Heart right ventricle (tissue), 16 donors: Measurements from ENCODE around the gene ZIC1. TPM values are rescaled to one million over a fixed set of nuclear protein-coding genes. Genes with fewer than 3 reads are reported as not detected.

Source experiments
- ATAC-seq, 8 donors: fragments of 200-7000 bp; cut with Tn5 transposase; one replicate each; pipeline ENCODE4 v1.9.1; 2020; ENCODE audit warnings: mild to moderate bottlenecking in 8 of 8, moderate library complexity in 8 of 8, moderate number of reproducible peaks in 1 of 8
- DNase-seq, 2 donors: peaks; one replicate each; pipeline ENCODE4 v3.0.0-alpha.2; 2020
- H3K27ac ChIP-seq, 10 donors: fragments of 200-600 bp; sonication (generic) in 2 of 10; one replicate each; pipeline versions ENCODE4 v1.5.0 to v1.8.0; 2020 to 2022; ENCODE audit warnings: mild to moderate bottlenecking in 3 of 10
- H3K27me3 ChIP-seq, 7 donors: fragments of 200-600 bp; one replicate each; pipeline ENCODE4 v1.8.0; 2021 to 2022; ENCODE audit warnings: mild to moderate bottlenecking in 2 of 7
- H3K36me3 ChIP-seq, 9 donors: fragments of 200-600 bp; sonication (generic) in 1 of 9; one replicate each; pipeline versions ENCODE4 v1.5.0 to v1.8.0; 2020 to 2022; ENCODE audit warnings: mild to moderate bottlenecking in 2 of 9
- H3K4me1 ChIP-seq, 9 donors: fragments of 200-600 bp; sonication (generic) in 1 of 9; one replicate each; pipeline versions ENCODE4 v1.5.0 to v1.8.0; 2020 to 2022; ENCODE audit warnings: mild to moderate bottlenecking in 4 of 9
- H3K4me3 ChIP-seq, 10 donors: fragments of 200-600 bp; sonication (generic) in 2 of 10; one replicate each; pipeline versions ENCODE4 v1.5.0 to v1.8.0; 2020 to 2022; ENCODE audit warnings: mild to moderate bottlenecking in 7 of 10, moderate library complexity in 2 of 10
- H3K9me3 ChIP-seq, 11 donors: fragments of 200-600 bp in 10 of 11; sonication (generic) in 2 of 11; one replicate each; pipeline versions ENCODE4 v1.5.0 to v1.8.0; 2013 to 2022; ENCODE audit warnings: mild to moderate bottlenecking in 2 of 11, control low read depth in 1 of 11, moderate library complexity in 1 of 11
- CTCF ChIP-seq, 9 donors: fragments of 200-600 bp; sonication (generic) in 2 of 9; IDR thresholded peaks; one replicate each; pipeline versions ENCODE4 v1.5.0 to v1.8.0; 2021 to 2022; ENCODE audit warnings: antibody characterized with exemption in 9 of 9, mild to moderate bottlenecking in 5 of 9, moderate library complexity in 1 of 9
- WGBS, 2 donors: extraction: QIAGEN DNeasy Blood & Tissue Kit; methylation state at CpG; one replicate each; pipeline ENCODE4 v1.1.7; 2013; ENCODE audit warnings: inconsistent platforms in 1 of 2; 5-methylcytosine and 5-hydroxymethylcytosine counted together
- intact Hi-C, 10 donors: fragments of 100-400 bp; cut with DNase I; formaldehyde crosslinking; loops; one replicate each; pipeline versions ENCODE4 v1.11.1 to v1.14.2; 2022
- polyA plus RNA-seq, 2 donors: library from polyadenylated mRNA; stranded (reverse); fragments of 200-250 nt; gene quantifications; one replicate each; pipeline ENCODE4 v1.2.3, GENCODE V29; 2013
- total RNA-seq, 10 donors: library from RNA; stranded (reverse); fragmentation: NEBNext Ultra II Directional in 3 of 10; extraction: Animal tissue kit (Norgen Biotek cat#: 25700) in 3 of 10; gene quantifications; one replicate each; pipeline versions ENCODE4 v1.2.1 to v1.2.4, GENCODE V29; 2021 to 2023
- donor health status: Arrhythmogenic right ventricular cardiomyopathy.
- donor health status: ischemic (EF 13 %, LVEDD 7.1; RV severe dilation, severe dysfunction).
- donor health status: healthy with polysubstance abuse.
- donor health status: DM: no; HTN: yes; CAD: no.
- donor health status: DM: no; HTN: no; CAD: no.
- donor health status: ischemic (EF 25% LVEDD 6.9; RV normal size, moderate dysfunction).
- donor health status: ischemic (EF 25% LVEDD 5.7; RV mildly dilated, moderate dysfunction).
- donor health status: healthy.
- donor health status: DM: yes; HTN: yes; CAD: no.
- donor health status: Ischemic cardiomyopathy.
- donor health status: ischemic (EF 35%, LVEDD 5.7; RV mildly dilated, moderate dysfunction).
- donor health status: nonischemic (EF 11% LVEDD 7.7; RV severe dilation, severe dysfunction).
- donor health status: DM: yes; HTN: yes; CAD: no.
- donor health status: PGD.
- donor health status: ischemic (EF 29% LVEDD 5.4; RV normal size, mild dysfunction).
- donor health status: nonischemic (EF 23%, LVEDD 6.1; RV moderate dilation, normal function).

ZIC1 gene
- total and polyA plus RNA-seq, 12 donors: not detected

- Histone ChIP-seq H3K27ac (no peak overlapping the region), H3K36me3 (no peaks in the 10 kb centered on the region), H3K4me3 (no peak overlapping the region), H3K4me1 (peaks cover 0 to 3% (median 0%) of the 10 kb centered on the region in 9 donors), H3K9me3 (no peaks in the 10 kb centered on the region), H3K27me3 (peaks cover 11 to 100% (median 98%) of the 10 kb centered on the region in 7 donors)
- no peak for TF ChIP-seq CTCF (IDR thresholded peaks at IDR 0.05)
- 6 to 8% methylated on average over 19 of the region's 19 CpGs for WGBS, 2 donors
- intact Hi-C loops: loop anchor here in 1 of 10 donors (10.0 kb wide), 1 partner anchor 54 kb away; no protein-coding TSS in a partner anchor
- ATAC-seq: no peak
- DNase-seq: no peak
Measured at GRCh38 chr3:147370349-147370748, 38.8 kb upstream of the ZIC1 start.

GRCh38 chr3:147371140-147371539 lies 38.0 kb upstream of the ZIC1 start:
- peaks cover 11 to 100% (median 98%) of the 10 kb centered on the region in 7 donors for H3K27me3 ChIP-seq
- no peak overlapping the region for H3K27ac ChIP-seq
- no peaks in the 10 kb centered on the region for H3K9me3 ChIP-seq
- ATAC-seq (no peak), DNase-seq (no peak)
- H3K4me1 ChIP-seq: peaks cover 0 to 3% (median 0%) of the 10 kb centered on the region in 9 donors
- TF ChIP-seq CTCF (IDR thresholded peaks at IDR 0.05): no peak
- no peaks in the 10 kb centered on the region for H3K36me3 ChIP-seq
- intact Hi-C loops: loop anchor here in 1 of 10 donors (10.0 kb wide), 1 partner anchor 54 kb away; no protein-coding TSS in a partner anchor
- 3 to 5% methylated on average over 12 of the region's 12 CpGs for WGBS, 2 donors
- no peak overlapping the region for H3K4me3 ChIP-seq

GRCh38 chr3:147371771-147372340 lies 37.3 kb upstream of the ZIC1 start:
- no peak overlapping the region for H3K27ac ChIP-seq
- intact Hi-C loops: loop anchor here in 1 of 10 donors (10.0 kb wide), 1 partner anchor 53 kb away; no protein-coding TSS in a partner anchor
- H3K36me3 ChIP-seq: no peaks in the 10 kb centered on the region
- peaks cover 11 to 100% (median 100%) of the 10 kb centered on the region in 7 donors for H3K27me3 ChIP-seq
- H3K4me1 ChIP-seq: peaks cover 0 to 3% (median 0%) of the 10 kb centered on the region in 9 donors
- DNase-seq: no peak
- no peak overlapping the region for H3K4me3 ChIP-seq
- no peak for TF ChIP-seq CTCF (IDR thresholded peaks at IDR 0.05)
- WGBS, 2 donors: 2 to 6% methylated on average over 7 of the region's 7 CpGs
- no peak for ATAC-seq
- no peaks in the 10 kb centered on the region for H3K9me3 ChIP-seq

- Histone ChIP-seq H3K9me3 (no peaks in the 10 kb centered on the region), H3K4me3 (no peak overlapping the region), H3K27ac (no peak overlapping the region), H3K36me3 (no peaks in the 10 kb centered on the region), H3K27me3 (peaks cover 17 to 100% (median 100%) of the 10 kb centered on the region in 7 donors), H3K4me1 (peaks cover 0 to 3% (median 0%) of the 10 kb centered on the region in 9 donors)
- intact Hi-C loops: loop anchor here in 1 of 10 donors (10.0 kb wide), 1 partner anchor 52 kb away; no protein-coding TSS in a partner anchor
- DNase-seq: no peak
- WGBS, 2 donors: 2 to 3% methylated on average over 17 of the region's 17 CpGs
- no peak for TF ChIP-seq CTCF (IDR thresholded peaks at IDR 0.05)
- no peak for ATAC-seq
Measured at GRCh38 chr3:147372525-147373027, 36.6 kb upstream of the ZIC1 start.
